HEK293T (cell line): Measurements from ENCODE around the gene REEP3.
"Not testable (repeated sequence)": the region's sequence is repeated elsewhere in the genome, so short reads cannot be mapped to it uniquely, and the experiment has no call there.

ENCODE experiments used
- CTCF ChIA-PET: fragments of 350-600 bp; formaldehyde crosslinking; extraction: SDS; loops from one replicate; lab custom pipeline; 2021; ENCODE audit warnings: antibody characterized with exemption, inconsistent platforms; lab: Yijun Ruan, JAX
- POLR2A ChIA-PET: fragments of 350-600 bp; formaldehyde crosslinking; extraction: SDS; loops from one replicate; lab custom pipeline; 2020; ENCODE audit warnings: antibody characterized with exemption, inconsistent platforms; lab: Yijun Ruan, JAX
- DNase-seq: peaks from one replicate; pipeline ENCODE4 v3.0.0; 2012; ENCODE audit warnings: mixed read lengths; ENCODE audit errors: extremely low spot score
- ARNT ChIP-seq: fragments of 450-650 bp; IDR thresholded peaks from 2 replicates; pipeline ENCODE4 v1.6.1; 2017; ENCODE audit warnings: mild to moderate bottlenecking
- BHLHE40 ChIP-seq: fragments of 450-650 bp; IDR thresholded peaks from 2 replicates; pipeline ENCODE4 v1.6.1; 2016; ENCODE audit warnings: mild to moderate bottlenecking, moderate library complexity, borderline replicate concordance
- CTBP1 ChIP-seq: fragments of 450-650 bp; IDR thresholded peaks from 2 replicates; pipeline ENCODE4 v1.6.1; 2016; ENCODE audit warnings: borderline replicate concordance
- ELF4 ChIP-seq: fragments of 450-650 bp; IDR thresholded peaks from 2 replicates; pipeline ENCODE4 v1.6.1; 2017; ENCODE audit warnings: antibody characterized with exemption
- FOXA1 ChIP-seq: fragments of 450-650 bp; IDR thresholded peaks from 2 replicates; pipeline ENCODE4 v1.6.1; 2016; ENCODE audit warnings: mild to moderate bottlenecking
- FOXK2 ChIP-seq: fragments of 450-650 bp; IDR thresholded peaks from 2 replicates; pipeline ENCODE4 v1.6.1; 2016; ENCODE audit warnings: mild to moderate bottlenecking
- FOXM1 ChIP-seq: fragments of 450-650 bp; IDR thresholded peaks from 2 replicates; pipeline ENCODE4 v1.6.1; 2017; ENCODE audit warnings: mild to moderate bottlenecking, borderline replicate concordance
- HDGF ChIP-seq: fragments of 450-650 bp; IDR thresholded peaks from 2 replicates; pipeline ENCODE4 v1.6.1; 2017; ENCODE audit warnings: antibody characterized with exemption, borderline replicate concordance
- NFRKB ChIP-seq: fragments of 450-650 bp; IDR thresholded peaks from 2 replicates; pipeline ENCODE4 v1.6.1; 2016; ENCODE audit warnings: mild to moderate bottlenecking, moderate library complexity
- SP1 ChIP-seq: fragments of 450-650 bp; IDR thresholded peaks from 2 replicates; pipeline ENCODE4 v1.6.1; 2017
- SUZ12 ChIP-seq: fragments of 450-650 bp; IDR thresholded peaks from 2 replicates; pipeline ENCODE4 v1.6.1; 2016; ENCODE audit warnings: mild to moderate bottlenecking
- TARDBP ChIP-seq: fragments of 450-650 bp; IDR thresholded peaks from 2 replicates; pipeline ENCODE4 v1.6.1; 2016
- ZNF384 ChIP-seq: fragments of 450-650 bp; IDR thresholded peaks from 2 replicates; pipeline ENCODE4 v1.6.1; 2016
- TF ChIP-seq, protein P1 (sequence below): fragments of 450-650 bp; IDR thresholded peaks from 2 replicates; pipeline ENCODE4 v1.6.1; 2016

REEP3 gene

GRCh38 chr10:63558132-63558784 lies 37.1 kb downstream of the REEP3 start:
- TF ChIP-seq ZNF384 (no peak), CTBP1 (no peak), ARNT (no peak)
- ChIA-PET POLR2A (no interaction called here), CTCF (no interaction called here)
- no peak for DNase-seq

DNA sequence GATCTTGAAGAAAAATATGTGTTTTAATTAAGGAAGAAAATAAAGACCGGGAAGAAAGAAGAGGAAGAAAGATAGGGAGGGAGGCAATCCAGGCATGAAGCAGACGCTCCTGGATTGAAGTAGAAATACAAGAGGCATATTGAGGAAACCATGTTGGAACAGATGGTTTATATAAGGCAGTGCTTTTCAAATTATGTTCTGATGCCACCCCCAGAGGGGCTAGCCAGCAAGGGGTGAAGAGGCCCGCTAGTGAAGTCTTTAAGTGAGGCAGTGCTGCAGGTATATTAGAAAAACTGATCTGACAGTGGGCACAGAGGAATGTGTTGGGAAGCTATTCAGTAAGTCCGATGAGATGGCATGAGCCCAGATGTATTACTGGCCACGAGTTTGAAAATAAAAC lies 40.1 kb downstream of the REEP3 start:
- no peak for TF ChIP-seq FOXA1
- TF ChIP-seq ARNT: no peak
- TF ChIP-seq TARDBP: no peak
- TF ChIP-seq FOXK2: no peak
- TF ChIP-seq FOXM1: no peak
- TF ChIP-seq CTBP1: no peak
- TF ChIP-seq ELF4: no peak
- CTCF ChIA-PET: interaction anchor here (0.6 kb wide), 1 partner anchor 164 kb away, joined by 3 read pairs; no protein-coding TSS in a partner anchor
- DNase-seq: no peak
- POLR2A ChIA-PET: interaction anchor here (1.7 kb wide), 1 partner anchor 69 kb away, joined by 5 read pairs; no protein-coding TSS in a partner anchor

DNA sequence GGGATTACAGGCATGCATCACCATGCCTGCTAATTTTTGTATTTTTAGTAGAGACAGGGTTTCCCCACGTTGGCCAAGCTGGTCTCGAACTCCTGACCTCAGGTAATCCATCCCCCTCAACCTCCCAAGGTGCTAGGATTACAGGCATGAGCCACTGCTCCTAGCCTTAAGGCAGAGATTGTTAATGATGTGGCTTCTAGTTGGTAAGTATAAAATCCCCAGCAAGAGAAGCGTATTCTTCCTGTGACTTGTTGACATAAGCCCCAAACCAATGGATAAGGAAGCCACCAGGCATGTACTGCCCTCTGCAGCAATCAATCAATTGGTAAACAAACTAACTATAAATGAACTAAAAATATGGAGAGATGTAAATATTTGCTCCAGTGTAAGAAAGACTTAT lies 41.2 kb downstream of the REEP3 start:
- CTCF ChIA-PET: no interaction called here
- POLR2A ChIA-PET: interaction anchor here (1.7 kb wide), 1 partner anchor 67 kb away, joined by 5 read pairs; no protein-coding TSS in a partner anchor
- no peak for DNase-seq
- TF ChIP-seq TARDBP (no peak), SP1 (no peak)

- CTCF ChIA-PET: no interaction called here
- no peak for TF ChIP-seq BHLHE40
- TF ChIP-seq CTBP1: no peak
- TF ChIP-seq HDGF: no peak
- TF ChIP-seq SUZ12: no peak
- TF ChIP-seq ARNT: no peak
- no peak for TF ChIP-seq SP1
- POLR2A ChIA-PET: interaction anchor here (1.7 kb wide), 1 partner anchor 67 kb away, joined by 5 read pairs; no protein-coding TSS in a partner anchor
- DNase-seq: no peak
These were observed 41.7 kb downstream of the REEP3 start for GRCh38 chr10:63562857-63563256.

DNA sequence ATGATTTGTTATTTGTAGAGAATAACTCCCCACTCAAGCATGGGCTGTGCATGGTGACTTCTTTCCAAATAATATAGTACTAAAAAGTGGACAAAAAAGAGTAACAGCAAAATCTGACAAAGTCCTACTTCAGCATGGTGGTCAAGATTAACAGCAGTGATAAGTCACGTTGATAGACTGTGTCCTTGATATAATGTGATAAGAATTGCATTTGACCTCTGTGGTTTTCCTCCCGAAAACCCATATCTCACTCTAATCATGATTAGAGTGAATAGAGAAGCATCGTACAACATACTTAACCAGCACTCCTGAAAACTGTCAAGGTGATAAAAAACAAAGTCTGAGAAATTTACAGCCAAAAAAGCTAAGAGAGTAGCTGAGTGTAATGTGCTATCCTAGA lies 42.4 kb downstream of the REEP3 start:
- TF ChIP-seq, protein P1, sequence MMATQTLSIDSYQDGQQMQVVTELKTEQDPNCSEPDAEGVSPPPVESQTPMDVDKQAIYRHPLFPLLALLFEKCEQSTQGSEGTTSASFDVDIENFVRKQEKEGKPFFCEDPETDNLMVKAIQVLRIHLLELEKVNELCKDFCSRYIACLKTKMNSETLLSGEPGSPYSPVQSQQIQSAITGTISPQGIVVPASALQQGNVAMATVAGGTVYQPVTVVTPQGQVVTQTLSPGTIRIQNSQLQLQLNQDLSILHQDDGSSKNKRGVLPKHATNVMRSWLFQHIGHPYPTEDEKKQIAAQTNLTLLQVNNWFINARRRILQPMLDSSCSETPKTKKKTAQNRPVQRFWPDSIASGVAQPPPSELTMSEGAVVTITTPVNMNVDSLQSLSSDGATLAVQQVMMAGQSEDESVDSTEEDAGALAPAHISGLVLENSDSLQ: no peak
- no peak for TF ChIP-seq TARDBP
- TF ChIP-seq FOXM1: no peak
- no peak for TF ChIP-seq NFRKB
- no peak for TF ChIP-seq BHLHE40
- no peak for TF ChIP-seq SP1
- TF ChIP-seq HDGF: no peak
- TF ChIP-seq FOXK2: no peak
- ChIA-PET CTCF (interaction anchor here (0.7 kb wide), 1 partner anchor 159 kb away, joined by 5 read pairs; no protein-coding TSS in a partner anchor), POLR2A (no interaction called here)
- DNase-seq: no peak

DNA sequence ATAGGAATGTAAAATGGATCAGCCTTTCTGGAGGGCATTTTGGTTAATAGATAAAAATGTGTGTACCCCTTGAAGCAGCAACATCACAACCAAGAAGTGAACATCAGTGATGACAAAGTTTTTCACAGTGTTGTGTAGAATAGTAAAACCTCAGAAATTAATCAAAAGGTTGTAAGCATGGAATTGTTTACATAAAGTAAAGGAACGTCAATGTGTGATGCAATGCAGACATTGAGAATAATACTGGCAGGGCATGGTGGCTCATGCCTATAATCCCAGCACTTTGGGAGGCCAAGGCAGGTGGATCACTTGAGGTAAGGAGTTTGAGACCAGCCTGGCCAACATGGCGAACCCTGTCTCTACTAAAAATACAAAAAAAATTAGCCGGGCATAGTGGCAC lies 43.5 kb downstream of the REEP3 start:
- DNase-seq, POLR2A ChIA-PET, CTCF ChIA-PET: not testable (repeated sequence)

DNA sequence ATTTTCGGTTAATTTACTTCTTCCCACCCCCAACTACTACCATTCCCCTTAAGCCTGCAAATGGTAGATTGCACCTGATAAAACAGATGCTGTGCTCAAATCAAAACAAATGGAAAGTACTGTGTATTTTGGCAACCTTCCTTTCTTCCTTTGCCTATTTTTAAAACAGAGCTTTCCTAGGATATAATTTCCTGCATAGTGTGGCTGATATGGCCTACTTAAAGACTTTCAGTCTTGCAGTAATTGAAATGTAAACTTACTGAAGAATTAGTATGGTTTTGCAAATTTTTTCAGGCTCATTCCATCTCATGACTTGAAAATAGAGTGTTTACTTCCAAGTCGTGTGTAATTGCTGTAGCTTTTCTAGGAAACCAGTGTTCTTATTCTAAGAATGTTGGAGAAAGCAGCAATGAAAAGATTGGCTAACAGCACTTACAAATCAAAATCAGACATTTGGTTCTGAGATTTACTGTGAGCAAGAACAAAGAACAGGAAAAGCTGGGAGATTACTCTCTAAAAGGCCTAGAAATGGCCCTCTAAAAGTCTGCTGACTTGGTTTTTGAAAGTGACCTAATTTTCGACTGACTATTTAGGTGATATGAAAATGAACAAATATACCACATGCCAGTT lies 52.0 kb downstream of the REEP3 start:
- ChIA-PET CTCF (interaction anchor here (1.5 kb wide), 1 partner anchor 56 kb away, joined by 5 read pairs; no protein-coding TSS in a partner anchor), POLR2A (interaction anchor here (1.4 kb wide), 2 partner anchors 51 to 58 kb away, joined by 3 read pairs; no protein-coding TSS in a partner anchor)
- DNase-seq: no peak
- no peak for TF ChIP-seq ARNT

DNA sequence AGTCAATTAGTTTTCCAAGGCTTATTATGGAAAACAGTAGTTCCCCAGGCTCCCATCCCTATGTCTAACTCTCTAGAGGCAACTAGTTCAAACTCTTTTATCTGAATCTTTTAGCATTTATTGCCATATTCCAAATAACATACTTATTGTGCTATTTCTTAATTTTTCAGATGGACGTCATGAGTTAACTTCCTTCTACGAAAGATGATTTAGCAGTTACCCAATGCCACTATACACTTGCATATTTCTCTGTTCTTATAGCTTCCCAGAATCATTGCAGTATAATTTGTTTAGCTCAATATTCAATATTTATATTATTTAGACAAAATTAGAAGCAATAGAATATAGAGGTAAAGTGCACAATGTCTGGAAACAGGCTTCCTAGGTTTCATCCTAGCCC lies 52.8 kb downstream of the REEP3 start:
- no peak for DNase-seq
- ChIA-PET CTCF (no interaction called here), POLR2A (interaction anchor here (1.4 kb wide), 1 partner anchor 57 kb away, joined by 3 read pairs; no protein-coding TSS in a partner anchor)
- TF ChIP-seq ELF4 (no peak), SUZ12 (no peak), FOXM1 (no peak), FOXK2 (no peak), BHLHE40 (no peak), FOXA1 (no peak)
- TF ChIP-seq, protein P1: no peak
